Retinal pigment epithelial cell (primary cell): Measurements from ENCODE around the gene TKT.

Experiments
- DNase-seq: peaks from one replicate; pipeline ENCODE4 v3.0.0-alpha.2; 2010; ENCODE audit warnings: low read depth
- H3K4me3 ChIP-seq: 2 replicates; pipeline ENCODE4 v1.5.1; 2011; ENCODE audit warnings: mild to moderate bottlenecking, low read length, control low read depth, moderate library complexity
- TF ChIP-seq, protein P1 (sequence below): conservative IDR thresholded peaks from 2 replicates; pipeline ENCODE4 v1.5.1; 2011; ENCODE audit warnings: low read depth, low read length, control low read depth, inconsistent platforms

TKT gene

DNA sequence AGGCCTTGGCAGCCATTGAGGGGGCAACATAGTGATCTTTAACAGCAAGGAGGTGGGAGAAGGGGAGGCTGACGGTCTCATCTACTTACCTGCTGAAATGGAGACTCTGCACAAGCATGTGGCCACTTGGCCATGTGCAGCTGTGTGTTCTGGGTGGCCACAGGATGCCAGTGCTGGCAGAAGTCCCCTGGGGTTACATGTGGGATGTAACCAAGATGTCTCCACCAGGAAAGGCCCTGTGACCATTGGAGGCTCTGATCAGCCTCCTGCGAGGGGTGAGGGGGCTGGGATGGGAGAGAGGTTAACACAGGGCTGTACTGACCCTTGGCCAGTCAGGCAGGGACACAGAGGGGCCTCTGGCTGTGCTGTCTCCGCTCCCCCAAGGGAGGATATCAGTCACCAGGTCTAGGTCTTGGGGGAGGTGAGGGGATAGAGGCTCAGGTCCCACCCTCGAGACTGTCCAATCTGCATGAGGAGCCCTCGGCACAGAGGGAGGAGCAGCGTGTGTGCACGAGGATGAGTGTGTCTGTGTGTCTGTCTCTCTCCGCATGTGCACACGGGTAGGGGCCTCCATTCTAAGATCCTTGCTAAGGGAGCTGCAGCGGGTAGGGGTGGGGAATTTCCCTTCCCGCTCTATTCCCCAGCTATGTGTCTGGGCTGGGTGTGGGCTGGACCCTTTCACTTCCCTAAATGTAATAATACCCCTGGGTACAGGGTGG, 75.4 kb downstream of the TKT start:
- H3K4me3 ChIP-seq = no peak overlapping the region
- TF ChIP-seq, protein P1, sequence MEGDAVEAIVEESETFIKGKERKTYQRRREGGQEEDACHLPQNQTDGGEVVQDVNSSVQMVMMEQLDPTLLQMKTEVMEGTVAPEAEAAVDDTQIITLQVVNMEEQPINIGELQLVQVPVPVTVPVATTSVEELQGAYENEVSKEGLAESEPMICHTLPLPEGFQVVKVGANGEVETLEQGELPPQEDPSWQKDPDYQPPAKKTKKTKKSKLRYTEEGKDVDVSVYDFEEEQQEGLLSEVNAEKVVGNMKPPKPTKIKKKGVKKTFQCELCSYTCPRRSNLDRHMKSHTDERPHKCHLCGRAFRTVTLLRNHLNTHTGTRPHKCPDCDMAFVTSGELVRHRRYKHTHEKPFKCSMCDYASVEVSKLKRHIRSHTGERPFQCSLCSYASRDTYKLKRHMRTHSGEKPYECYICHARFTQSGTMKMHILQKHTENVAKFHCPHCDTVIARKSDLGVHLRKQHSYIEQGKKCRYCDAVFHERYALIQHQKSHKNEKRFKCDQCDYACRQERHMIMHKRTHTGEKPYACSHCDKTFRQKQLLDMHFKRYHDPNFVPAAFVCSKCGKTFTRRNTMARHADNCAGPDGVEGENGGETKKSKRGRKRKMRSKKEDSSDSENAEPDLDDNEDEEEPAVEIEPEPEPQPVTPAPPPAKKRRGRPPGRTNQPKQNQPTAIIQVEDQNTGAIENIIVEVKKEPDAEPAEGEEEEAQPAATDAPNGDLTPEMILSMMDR = no peak
- no peak for DNase-seq

DNA sequence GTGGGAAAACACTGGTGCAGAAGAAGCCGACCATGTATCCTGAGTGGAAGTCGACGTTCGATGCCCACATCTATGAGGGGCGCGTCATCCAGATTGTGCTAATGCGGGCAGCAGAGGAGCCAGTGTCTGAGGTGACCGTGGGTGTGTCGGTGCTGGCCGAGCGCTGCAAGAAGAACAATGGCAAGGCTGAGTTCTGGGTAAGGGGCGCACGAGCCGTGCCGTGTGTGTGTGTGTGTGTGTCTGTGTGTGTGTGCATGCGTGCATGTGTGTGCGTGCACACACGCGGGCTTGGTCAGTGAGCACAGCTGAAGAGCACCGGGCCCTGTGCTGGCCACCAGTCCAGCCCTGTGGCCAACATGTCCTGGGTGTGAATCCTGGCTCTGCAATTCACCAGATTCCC, 76.2 kb downstream of the TKT start:
- DNase-seq = no peak
- TF ChIP-seq, protein P1 = no peak
- no peak overlapping the region for H3K4me3 ChIP-seq

DNA sequence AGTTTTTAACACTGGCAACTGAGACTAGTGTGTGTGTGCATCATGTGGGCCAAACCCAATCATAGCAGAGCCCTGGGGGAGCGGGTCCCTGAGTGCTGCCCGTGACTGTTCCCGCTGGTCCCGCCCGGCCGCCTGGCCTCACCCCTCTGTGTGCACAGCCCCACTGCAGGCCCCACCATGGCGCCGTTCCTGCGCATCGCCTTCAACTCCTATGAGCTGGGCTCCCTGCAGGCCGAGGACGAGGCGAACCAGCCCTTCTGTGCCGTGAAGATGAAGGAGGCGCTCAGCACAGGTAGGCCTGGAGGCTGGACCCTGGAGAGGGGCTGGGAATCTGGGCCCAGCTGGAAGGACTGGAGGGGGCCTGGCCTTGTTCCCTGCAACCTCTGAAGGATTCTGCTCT, 77.6 kb downstream of the TKT start:
- TF ChIP-seq, protein P1 = no peak
- no peak overlapping the region for H3K4me3 ChIP-seq
- no peak for DNase-seq

DNA sequence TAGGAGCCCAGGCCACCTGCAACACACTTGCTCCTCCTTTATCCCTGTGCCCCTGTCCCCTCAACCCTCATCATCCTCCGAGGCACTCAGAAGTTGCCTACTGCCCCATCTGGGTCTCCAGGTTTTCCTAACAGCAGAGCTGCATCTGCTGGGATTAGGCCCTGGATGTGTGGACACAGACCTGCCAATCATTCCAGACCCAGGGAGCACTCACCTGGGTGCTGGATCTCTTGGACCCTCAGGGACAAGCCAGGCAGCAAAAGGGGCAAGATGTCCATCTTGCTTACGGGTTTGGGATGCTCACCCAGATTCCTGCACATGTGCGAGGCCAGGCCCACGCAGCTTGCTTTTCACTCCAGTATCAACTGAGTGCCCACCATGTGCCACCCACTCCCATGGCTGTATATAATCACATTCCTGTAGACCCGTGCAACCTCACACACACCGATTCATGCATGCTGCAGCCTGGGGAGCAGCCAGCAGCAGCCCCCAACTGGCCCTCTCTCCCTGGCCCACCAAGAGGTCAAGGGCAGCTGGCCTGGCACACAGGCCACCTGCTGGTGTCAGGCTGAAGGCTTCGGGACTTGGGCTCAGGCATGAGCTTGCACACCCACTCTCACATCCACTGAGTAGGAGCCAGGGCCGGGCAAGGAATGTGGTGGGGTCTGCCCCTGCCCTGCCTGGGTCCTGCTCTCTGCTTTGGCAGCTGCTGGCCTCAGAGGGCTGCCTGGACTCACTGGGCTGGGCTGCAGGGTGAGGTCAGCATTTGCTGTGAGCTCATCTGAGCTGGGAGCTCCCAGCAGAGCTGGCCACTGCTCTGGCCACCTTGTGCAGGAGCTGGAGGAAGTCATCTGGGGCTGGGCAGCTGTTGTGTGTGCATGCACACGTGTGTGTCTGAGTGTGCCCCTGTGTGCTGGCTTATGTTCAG, 79.9 kb downstream of the TKT start:
- H3K4me3 ChIP-seq = no peak overlapping the region
- DNase-seq = no peak
- TF ChIP-seq, protein P1 = no peak
